GM23338 (cell line): ENCODE measurements around the gene LRBA. TPM values are rescaled to one million over a fixed set of nuclear protein-coding genes. Genes with fewer than 3 reads are reported as not detected.

Source experiments
- ATAC-seq: fragments of 200-7000 bp; cut with Tn5 transposase; 3 replicates; pipeline ENCODE4 v1.9.1; 2020
- DNase-seq: peaks from one replicate; pipeline ENCODE4 v3.0.0-alpha.2; 2015; ENCODE audit warnings: low spot score
- H2AFZ ChIP-seq: fragments of 200-600 bp; sonication (generic); 2 replicates; pipeline ENCODE4 v1.8.0; 2016; ENCODE audit warnings: antibody characterized with exemption, mild to moderate bottlenecking, moderate library complexity
- H3F3A ChIP-seq: fragments of 200-600 bp; sonication (generic); replicated peaks from 2 replicates; pipeline ENCODE4 v1.8.0; 2017; ENCODE audit warnings: antibody characterized with exemption, mixed run types, low read depth
- H3K27ac ChIP-seq: fragments of 200-600 bp; sonication (generic); 2 replicates; pipeline ENCODE4 v1.6.1; 2016; ENCODE audit warnings: low read depth
- H3K27me3 ChIP-seq: fragments of 200-600 bp; sonication (generic); 2 replicates; pipeline ENCODE4 v1.8.0; 2016; ENCODE audit warnings: mild to moderate bottlenecking, mixed run types, moderate library complexity; ENCODE audit not compliant: insufficient read depth
- H3K36me3 ChIP-seq: fragments of 200-600 bp; sonication (generic); 2 replicates; pipeline ENCODE4 v1.8.0; 2016; ENCODE audit warnings: mild to moderate bottlenecking; ENCODE audit not compliant: insufficient read depth
- H3K4me1 ChIP-seq: fragments of 200-600 bp; sonication (generic); 2 replicates; pipeline ENCODE4 v1.8.0; 2016; ENCODE audit warnings: mild to moderate bottlenecking, moderate library complexity; ENCODE audit not compliant: insufficient read depth
- H3K4me2 ChIP-seq: fragments of 200-600 bp; sonication (generic); 2 replicates; pipeline ENCODE4 v1.7.1; 2017; ENCODE audit warnings: mixed run types
- H3K4me3 ChIP-seq: fragments of 200-600 bp; sonication (generic); 2 replicates; pipeline ENCODE4 v1.6.1; 2016; ENCODE audit warnings: mixed run types
- H3K79me2 ChIP-seq: fragments of 200-600 bp; sonication (generic); replicated peaks from 2 replicates; pipeline ENCODE4 v1.8.0; 2017; ENCODE audit warnings: mild to moderate bottlenecking; ENCODE audit not compliant: insufficient read depth
- H3K9me2 ChIP-seq: fragments of 200-600 bp; sonication (generic); 2 replicates; pipeline ENCODE4 v1.8.0; 2017; ENCODE audit not compliant: insufficient read depth
- H4K20me1 ChIP-seq: fragments of 200-600 bp; sonication (generic); replicated peaks from 2 replicates; pipeline ENCODE4 v1.8.0; 2017; ENCODE audit warnings: mild to moderate bottlenecking; ENCODE audit not compliant: insufficient read depth
- H3K27ac Mint-ChIP-seq: 2 replicates; pipeline ENCODE4 v1.8.0; 2020; ENCODE audit warnings: inconsistent platforms, mild to moderate bottlenecking, moderate library complexity, mixed read lengths
- H3K27me3 Mint-ChIP-seq: 3 replicates; pipeline ENCODE4 v1.8.0; 2022; ENCODE audit warnings: low read depth, mild to moderate bottlenecking, moderate library complexity, mixed read lengths, inconsistent platforms; ENCODE audit not compliant: insufficient read depth, poor library complexity
- H3K36me3 Mint-ChIP-seq: 3 replicates; pipeline ENCODE4 v1.8.0; 2021; ENCODE audit warnings: low read depth, mild to moderate bottlenecking, inconsistent platforms, moderate library complexity, mixed read lengths
- H3K4me1 Mint-ChIP-seq: 3 replicates; pipeline ENCODE4 v1.8.0; 2020; ENCODE audit warnings: mild to moderate bottlenecking, inconsistent platforms, mixed read lengths
- H3K4me3 Mint-ChIP-seq: 3 replicates; pipeline ENCODE4 v1.8.0; 2021; ENCODE audit warnings: moderate library complexity, mild to moderate bottlenecking, inconsistent platforms, mixed read lengths
- H3K9me3 Mint-ChIP-seq: 3 replicates; pipeline ENCODE4 v1.8.0; 2020; ENCODE audit warnings: moderate library complexity, mild to moderate bottlenecking, inconsistent platforms, mixed read lengths
- CREB1 ChIP-seq: fragments of 250-450 bp; sonication (Bioruptor Pico); IDR thresholded peaks from 2 replicates; pipeline ENCODE4 v1.5.0; 2020; ENCODE audit warnings: low read depth, mild to moderate bottlenecking, moderate library complexity
- CTCF ChIP-seq, 2 experiments: fragments of 200-600 bp in 1 of 2; sonication (generic) in 1 of 2; conservative IDR thresholded peaks; 2 replicates each; pipeline versions ENCODE4 v1.5.1 to v1.6.1; 2016 to 2017; ENCODE audit warnings: antibody characterized with exemption in 2 of 2, low read depth in 2 of 2, mild to moderate bottlenecking in 2 of 2, moderate library complexity in 1 of 2
- EZH2 ChIP-seq: fragments of 200-600 bp; sonication (generic); IDR thresholded peaks from one replicate; pipeline ENCODE4 v1.8.0; 2017; ENCODE audit warnings: antibody characterized with exemption, mild to moderate bottlenecking, low read depth; ENCODE audit not compliant: unreplicated experiment
- EZH2phosphoT487 ChIP-seq: fragments of 200-600 bp; sonication (generic); IDR thresholded peaks from one replicate; pipeline ENCODE4 v1.8.1; 2018; ENCODE audit warnings: antibody characterized with exemption; ENCODE audit not compliant: unreplicated experiment
- JUNB ChIP-seq: IDR thresholded peaks from one replicate; pipeline ENCODE4 v1.6.1; 2016; ENCODE audit warnings: antibody characterized with exemption; ENCODE audit not compliant: unreplicated experiment
- NANOG ChIP-seq: IDR thresholded peaks from 2 replicates; pipeline ENCODE4 v1.6.1; 2016; ENCODE audit warnings: antibody characterized with exemption, borderline replicate concordance
- POLR2AphosphoS5 ChIP-seq: IDR thresholded peaks from 2 replicates; pipeline ENCODE4 v1.6.1; 2016; ENCODE audit warnings: antibody characterized with exemption, low read depth
- REST ChIP-seq: IDR thresholded peaks from one replicate; pipeline ENCODE4 v1.6.1; 2018; ENCODE audit warnings: antibody characterized with exemption; ENCODE audit not compliant: unreplicated experiment
- STAT1 ChIP-seq: IDR thresholded peaks from one replicate; pipeline ENCODE4 v1.6.1; 2016; ENCODE audit warnings: antibody characterized with exemption; ENCODE audit not compliant: unreplicated experiment
- ZNF114 ChIP-seq: fragments of 250-450 bp; sonication (Bioruptor Pico); IDR thresholded peaks from 2 replicates; pipeline ENCODE4 v1.5.0; 2020; ENCODE audit warnings: mild to moderate bottlenecking, moderate library complexity
- ZNF331 ChIP-seq: fragments of 250-450 bp; sonication (Bioruptor Pico); IDR thresholded peaks from 2 replicates; pipeline ENCODE4 v1.5.0; 2020; ENCODE audit warnings: low read depth, mild to moderate bottlenecking, moderate library complexity
- polyA plus RNA-seq: library from polyadenylated mRNA; unstranded; fragments of >200 nt; fragmentation: Nextera tagmentation; extraction: Ambion mirVana; gene quantifications from 2 replicates; pipeline ENCODE4 v1.2.1, GENCODE V29; 2016
- total RNA-seq: library from RNA; depleted of rRNA; stranded (reverse); fragments of >200 nt; shearing (Covaris generic); gene quantifications from 2 replicates; pipeline ENCODE4 v1.2.3, GENCODE V29; 2014
- TF ChIP-seq, protein P1 (sequence below): IDR thresholded peaks from 2 replicates; pipeline ENCODE4 v1.6.1; 2016; ENCODE audit warnings: antibody characterized with exemption
- TF ChIP-seq, protein P2 (sequence below): fragments of 250-450 bp; sonication (Bioruptor Pico); IDR thresholded peaks from 2 replicates; pipeline ENCODE4 v1.5.0; 2020; ENCODE audit warnings: mild to moderate bottlenecking, moderate library complexity

The LRBA gene
- total and polyA plus RNA-seq, 2 experiments from 2014 or later = 23.3 to 126 TPM

GRCh38 chr4:150325872-150326271, 689.2 kb downstream of the LRBA start:
- no peak for TF ChIP-seq STAT1
- TF ChIP-seq, protein P1, sequence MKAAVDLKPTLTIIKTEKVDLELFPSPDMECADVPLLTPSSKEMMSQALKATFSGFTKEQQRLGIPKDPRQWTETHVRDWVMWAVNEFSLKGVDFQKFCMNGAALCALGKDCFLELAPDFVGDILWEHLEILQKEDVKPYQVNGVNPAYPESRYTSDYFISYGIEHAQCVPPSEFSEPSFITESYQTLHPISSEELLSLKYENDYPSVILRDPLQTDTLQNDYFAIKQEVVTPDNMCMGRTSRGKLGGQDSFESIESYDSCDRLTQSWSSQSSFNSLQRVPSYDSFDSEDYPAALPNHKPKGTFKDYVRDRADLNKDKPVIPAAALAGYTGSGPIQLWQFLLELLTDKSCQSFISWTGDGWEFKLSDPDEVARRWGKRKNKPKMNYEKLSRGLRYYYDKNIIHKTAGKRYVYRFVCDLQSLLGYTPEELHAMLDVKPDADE = no peak
- no peak for TF ChIP-seq ZNF114 (CRISPR knock-in tag)
- TF ChIP-seq, protein P2, sequence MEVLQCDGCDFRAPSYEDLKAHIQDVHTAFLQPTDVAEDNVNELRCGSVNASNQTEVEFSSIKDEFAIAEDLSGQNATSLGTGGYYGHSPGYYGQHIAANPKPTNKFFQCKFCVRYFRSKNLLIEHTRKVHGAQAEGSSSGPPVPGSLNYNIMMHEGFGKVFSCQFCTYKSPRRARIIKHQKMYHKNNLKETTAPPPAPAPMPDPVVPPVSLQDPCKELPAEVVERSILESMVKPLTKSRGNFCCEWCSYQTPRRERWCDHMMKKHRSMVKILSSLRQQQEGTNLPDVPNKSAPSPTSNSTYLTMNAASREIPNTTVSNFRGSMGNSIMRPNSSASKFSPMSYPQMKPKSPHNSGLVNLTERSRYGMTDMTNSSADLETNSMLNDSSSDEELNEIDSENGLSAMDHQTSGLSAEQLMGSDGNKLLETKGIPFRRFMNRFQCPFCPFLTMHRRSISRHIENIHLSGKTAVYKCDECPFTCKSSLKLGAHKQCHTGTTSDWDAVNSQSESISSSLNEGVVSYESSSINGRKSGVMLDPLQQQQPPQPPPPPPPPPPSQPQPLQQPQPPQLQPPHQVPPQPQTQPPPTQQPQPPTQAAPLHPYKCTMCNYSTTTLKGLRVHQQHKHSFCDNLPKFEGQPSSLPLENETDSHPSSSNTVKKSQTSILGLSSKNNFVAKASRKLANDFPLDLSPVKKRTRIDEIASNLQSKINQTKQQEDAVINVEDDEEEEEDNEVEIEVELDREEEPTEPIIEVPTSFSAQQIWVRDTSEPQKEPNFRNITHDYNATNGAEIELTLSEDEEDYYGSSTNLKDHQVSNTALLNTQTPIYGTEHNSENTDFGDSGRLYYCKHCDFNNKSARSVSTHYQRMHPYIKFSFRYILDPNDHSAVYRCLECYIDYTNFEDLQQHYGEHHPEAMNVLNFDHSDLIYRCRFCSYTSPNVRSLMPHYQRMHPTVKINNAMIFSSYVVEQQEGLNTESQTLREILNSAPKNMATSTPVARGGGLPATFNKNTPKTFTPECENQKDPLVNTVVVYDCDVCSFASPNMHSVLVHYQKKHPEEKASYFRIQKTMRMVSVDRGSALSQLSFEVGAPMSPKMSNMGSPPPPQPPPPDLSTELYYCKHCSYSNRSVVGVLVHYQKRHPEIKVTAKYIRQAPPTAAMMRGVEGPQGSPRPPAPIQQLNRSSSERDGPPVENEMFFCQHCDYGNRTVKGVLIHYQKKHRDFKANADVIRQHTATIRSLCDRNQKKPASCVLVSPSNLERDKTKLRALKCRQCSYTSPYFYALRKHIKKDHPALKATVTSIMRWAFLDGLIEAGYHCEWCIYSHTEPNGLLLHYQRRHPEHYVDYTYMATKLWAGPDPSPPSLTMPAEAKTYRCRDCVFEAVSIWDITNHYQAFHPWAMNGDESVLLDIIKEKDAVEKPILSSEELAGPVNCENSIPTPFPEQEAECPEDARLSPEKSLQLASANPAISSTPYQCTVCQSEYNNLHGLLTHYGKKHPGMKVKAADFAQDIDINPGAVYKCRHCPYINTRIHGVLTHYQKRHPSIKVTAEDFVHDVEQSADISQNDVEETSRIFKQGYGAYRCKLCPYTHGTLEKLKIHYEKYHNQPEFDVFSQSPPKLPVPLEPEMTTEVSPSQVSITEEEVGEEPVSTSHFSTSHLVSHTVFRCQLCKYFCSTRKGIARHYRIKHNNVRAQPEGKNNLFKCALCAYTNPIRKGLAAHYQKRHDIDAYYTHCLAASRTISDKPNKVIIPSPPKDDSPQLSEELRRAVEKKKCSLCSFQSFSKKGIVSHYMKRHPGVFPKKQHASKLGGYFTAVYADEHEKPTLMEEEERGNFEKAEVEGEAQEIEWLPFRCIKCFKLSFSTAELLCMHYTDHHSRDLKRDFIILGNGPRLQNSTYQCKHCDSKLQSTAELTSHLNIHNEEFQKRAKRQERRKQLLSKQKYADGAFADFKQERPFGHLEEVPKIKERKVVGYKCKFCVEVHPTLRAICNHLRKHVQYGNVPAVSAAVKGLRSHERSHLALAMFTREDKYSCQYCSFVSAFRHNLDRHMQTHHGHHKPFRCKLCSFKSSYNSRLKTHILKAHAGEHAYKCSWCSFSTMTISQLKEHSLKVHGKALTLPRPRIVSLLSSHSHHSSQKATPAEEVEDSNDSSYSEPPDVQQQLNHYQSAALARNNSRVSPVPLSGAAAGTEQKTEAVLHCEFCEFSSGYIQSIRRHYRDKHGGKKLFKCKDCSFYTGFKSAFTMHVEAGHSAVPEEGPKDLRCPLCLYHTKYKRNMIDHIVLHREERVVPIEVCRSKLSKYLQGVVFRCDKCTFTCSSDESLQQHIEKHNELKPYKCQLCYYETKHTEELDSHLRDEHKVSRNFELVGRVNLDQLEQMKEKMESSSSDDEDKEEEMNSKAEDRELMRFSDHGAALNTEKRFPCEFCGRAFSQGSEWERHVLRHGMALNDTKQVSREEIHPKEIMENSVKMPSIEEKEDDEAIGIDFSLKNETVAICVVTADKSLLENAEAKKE (CRISPR knock-in tag) = no peak
- no peak for TF ChIP-seq EZH2phosphoT487
- TF ChIP-seq NANOG = no peak
- no peak for TF ChIP-seq ZNF331 (CRISPR knock-in tag)
- no peak for TF ChIP-seq EZH2
- TF ChIP-seq POLR2AphosphoS5 = no peak
- TF ChIP-seq REST = no peak
- TF ChIP-seq CTCF (conservative IDR thresholded peaks at IDR 0.05; ENCODE audit: low read depth in 2 of 2) = no peak
- TF ChIP-seq JUNB = no peak
- no peak for TF ChIP-seq CREB1
- H3K4me3 ChIP-seq = no peak overlapping the region
- no peak overlapping the region for H3K27ac ChIP-seq
- peaks cover 3% of the 10 kb centered on the region; the same call in 1 of the 2 replicates for H3K4me1 ChIP-seq
- peaks cover 18% of the 10 kb centered on the region for H3K4me1 Mint-ChIP-seq
- H3K27me3 ChIP-seq = no peaks in the 10 kb centered on the region
- no peaks in the 10 kb centered on the region for H3K9me2 ChIP-seq
- H2AFZ ChIP-seq = no peak overlapping the region
- no peaks in the 10 kb centered on the region for H3K9me3 Mint-ChIP-seq
- no peaks in the 10 kb centered on the region for H3K79me2 ChIP-seq
- ATAC-seq (no peak), DNase-seq (no peak)
- H4K20me1 ChIP-seq = no peaks in the 10 kb centered on the region
- H3K36me3 Mint-ChIP-seq = no peaks in the 10 kb centered on the region
- H3K27me3 Mint-ChIP-seq = no peaks in the 10 kb centered on the region
- H3F3A ChIP-seq = no peaks in the 10 kb centered on the region
- no peak overlapping the region for H3K4me2 ChIP-seq
- no peaks in the 10 kb centered on the region for H3K36me3 ChIP-seq
- no peak overlapping the region for H3K4me3 Mint-ChIP-seq
- H3K27ac Mint-ChIP-seq = no peak overlapping the region
